SK-N-SH treated with all-trans-retinoic acid at 6 μM for 48 hours (cell line): ENCODE measurements around the gene PHACTR4.

ENCODE experiments used
- ATAC-seq: fragments of 200-7000 bp; cut with Tn5 transposase; 3 replicates; pipeline ENCODE4 v1.9.1; 2020; ENCODE audit warnings: mild to moderate bottlenecking, moderate library complexity
- ARNTL ChIP-seq: fragments of 450-650 bp; formaldehyde crosslinking; IDR thresholded peaks from 2 replicates; pipeline ENCODE4 v1.5.0; 2020; ENCODE audit warnings: low read depth, mild to moderate bottlenecking, moderate library complexity, borderline replicate concordance
- BACH2 ChIP-seq: fragments of 250-450 bp; sonication (Bioruptor Pico); IDR thresholded peaks from 2 replicates; pipeline ENCODE4 v1.9.0; 2021; ENCODE audit warnings: mild to moderate bottlenecking, borderline replicate concordance
- CSDC2 ChIP-seq: fragments of 250-450 bp; sonication (Bioruptor Pico); IDR thresholded peaks from 2 replicates; pipeline ENCODE4 v1.5.0; 2020; ENCODE audit warnings: mild to moderate bottlenecking, moderate library complexity
- ESRRG ChIP-seq: fragments of 250-450 bp; sonication (Bioruptor Pico); IDR thresholded peaks from 2 replicates; pipeline ENCODE4 v1.6.1; 2021; ENCODE audit warnings: mild to moderate bottlenecking
- GLIS3 ChIP-seq: fragments of 250-450 bp; sonication (Bioruptor Pico); IDR thresholded peaks from 2 replicates; pipeline ENCODE4 v1.5.0; 2020; ENCODE audit warnings: mild to moderate bottlenecking, moderate library complexity
- ISL1 ChIP-seq: fragments of 250-450 bp; sonication (Bioruptor Pico); IDR thresholded peaks from 2 replicates; pipeline ENCODE4 v2.1.2; 2022; ENCODE audit warnings: mild to moderate bottlenecking, moderate library complexity
- OSR1 ChIP-seq: fragments of 250-450 bp; sonication (Bioruptor Pico); IDR thresholded peaks from 2 replicates; pipeline ENCODE4 v1.8.0; 2022; ENCODE audit warnings: moderate library complexity, mild to moderate bottlenecking, inconsistent platforms
- PATZ1 ChIP-seq: fragments of 250-450 bp; sonication (Bioruptor Pico); IDR thresholded peaks from 2 replicates; pipeline ENCODE4 v1.8.0; 2020; ENCODE audit warnings: mild to moderate bottlenecking, moderate library complexity, borderline replicate concordance
- POU6F1 ChIP-seq: fragments of 250-450 bp; sonication (Bioruptor Pico); IDR thresholded peaks from 2 replicates; pipeline ENCODE4 v1.8.0; 2021; ENCODE audit warnings: low read depth, mild to moderate bottlenecking, moderate library complexity, borderline replicate concordance
- PPARA ChIP-seq: fragments of 250-450 bp; sonication (Bioruptor Pico); IDR thresholded peaks from 2 replicates; pipeline ENCODE4 v1.5.0; 2020; ENCODE audit warnings: mild to moderate bottlenecking, borderline replicate concordance
- RARB ChIP-seq: fragments of 250-450 bp; sonication (Bioruptor Pico); IDR thresholded peaks from 2 replicates; pipeline ENCODE4 v1.8.0; 2021; ENCODE audit warnings: mild to moderate bottlenecking, moderate library complexity
- TCF4 ChIP-seq: fragments of 250-450 bp; sonication (Bioruptor Pico); IDR thresholded peaks from 2 replicates; pipeline ENCODE4 v1.8.0; 2021; ENCODE audit warnings: mild to moderate bottlenecking, moderate library complexity, borderline replicate concordance
- TOX ChIP-seq: fragments of 250-450 bp; sonication (Bioruptor Pico); IDR thresholded peaks from 2 replicates; pipeline ENCODE4 v1.8.0; 2021; ENCODE audit warnings: mild to moderate bottlenecking, moderate library complexity, borderline replicate concordance
- ZC3H10 ChIP-seq: fragments of 250-450 bp; sonication (Bioruptor Pico); IDR thresholded peaks from 2 replicates; pipeline ENCODE4 v1.5.1; 2021; ENCODE audit warnings: mild to moderate bottlenecking, moderate library complexity
- ZFP3 ChIP-seq: fragments of 250-450 bp; sonication (Bioruptor Pico); IDR thresholded peaks from 2 replicates; pipeline ENCODE4 v1.5.0; 2020; ENCODE audit warnings: mild to moderate bottlenecking, moderate library complexity
- ZNF565 ChIP-seq: fragments of 450-650 bp; formaldehyde crosslinking; conservative IDR thresholded peaks from 2 replicates; pipeline ENCODE4 v1.5.0; 2020; ENCODE audit warnings: low read depth, mild to moderate bottlenecking, moderate library complexity
- ZNF70 ChIP-seq: fragments of 450-650 bp; formaldehyde crosslinking; IDR thresholded peaks from 2 replicates; pipeline ENCODE4 v1.5.0; 2020; ENCODE audit warnings: mild to moderate bottlenecking, moderate library complexity
- TF ChIP-seq, protein P1 (sequence below): fragments of 250-450 bp; sonication (Bioruptor Pico); IDR thresholded peaks from 2 replicates; pipeline ENCODE4 v1.5.1; 2021; ENCODE audit warnings: mild to moderate bottlenecking, moderate library complexity
- TF ChIP-seq, protein P2 (sequence below): fragments of 250-450 bp; sonication (Bioruptor Pico); IDR thresholded peaks from 2 replicates; pipeline ENCODE4 v1.5.0; 2020; ENCODE audit warnings: mild to moderate bottlenecking, moderate library complexity

Gene PHACTR4

DNA sequence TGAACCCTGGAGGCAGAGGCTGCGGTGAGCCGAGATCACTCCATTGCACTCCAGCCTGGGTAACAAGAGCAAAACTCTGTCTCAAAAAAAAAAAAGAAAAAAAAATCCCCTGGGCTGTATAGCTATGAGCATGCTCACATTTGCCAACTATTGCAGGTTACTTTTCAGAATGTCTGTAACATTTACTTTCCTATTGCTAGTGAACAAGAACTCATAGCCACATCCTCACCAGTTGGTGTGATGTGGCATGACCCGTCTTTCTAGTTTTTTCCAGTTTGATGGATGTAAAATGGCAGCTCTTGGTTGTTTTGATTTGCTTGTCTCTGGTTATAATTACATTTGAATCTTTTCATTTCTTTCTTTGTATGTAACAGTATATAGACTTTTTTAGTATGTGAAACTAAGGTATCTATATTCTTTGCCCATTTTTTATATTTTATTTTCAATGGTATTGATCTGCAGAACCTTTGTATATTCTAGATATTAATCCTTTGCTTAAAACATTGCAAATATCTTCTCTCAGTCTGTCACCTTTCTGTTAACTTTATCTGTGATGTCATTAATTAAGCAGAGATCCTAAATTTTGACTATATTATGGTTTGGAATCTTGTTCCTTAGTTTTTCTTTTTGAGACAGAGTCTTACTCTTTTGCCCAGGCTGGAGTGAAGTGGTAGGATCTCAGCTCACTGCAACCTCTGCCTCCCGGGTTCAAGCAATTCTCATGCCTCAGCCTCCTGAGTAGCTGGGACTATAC lies 29.1 kb upstream of the PHACTR4 start (continued):
- no peak for TF ChIP-seq POU6F1 (CRISPR knock-in tag)
- TF ChIP-seq ISL1 (CRISPR knock-in tag), result no peak
- TF ChIP-seq OSR1 (CRISPR knock-in tag), result no peak
- no peak for TF ChIP-seq PPARA
- no peak for TF ChIP-seq TOX (CRISPR knock-in tag)
- TF ChIP-seq, protein P1, sequence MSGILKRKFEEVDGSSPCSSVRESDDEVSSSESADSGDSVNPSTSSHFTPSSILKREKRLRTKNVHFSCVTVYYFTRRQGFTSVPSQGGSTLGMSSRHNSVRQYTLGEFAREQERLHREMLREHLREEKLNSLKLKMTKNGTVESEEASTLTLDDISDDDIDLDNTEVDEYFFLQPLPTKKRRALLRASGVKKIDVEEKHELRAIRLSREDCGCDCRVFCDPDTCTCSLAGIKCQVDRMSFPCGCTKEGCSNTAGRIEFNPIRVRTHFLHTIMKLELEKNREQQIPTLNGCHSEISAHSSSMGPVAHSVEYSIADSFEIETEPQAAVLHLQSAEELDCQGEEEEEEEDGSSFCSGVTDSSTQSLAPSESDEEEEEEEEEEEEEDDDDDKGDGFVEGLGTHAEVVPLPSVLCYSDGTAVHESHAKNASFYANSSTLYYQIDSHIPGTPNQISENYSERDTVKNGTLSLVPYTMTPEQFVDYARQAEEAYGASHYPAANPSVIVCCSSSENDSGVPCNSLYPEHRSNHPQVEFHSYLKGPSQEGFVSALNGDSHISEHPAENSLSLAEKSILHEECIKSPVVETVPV, result no peak
- TF ChIP-seq ESRRG (CRISPR knock-in tag), result no peak
- no peak for TF ChIP-seq ZFP3 (CRISPR knock-in tag)
- no peak for TF ChIP-seq RARB (CRISPR knock-in tag)
- TF ChIP-seq PATZ1 (CRISPR knock-in tag), result no peak
- no peak for TF ChIP-seq TCF4 (CRISPR knock-in tag)
- no peak for TF ChIP-seq BACH2 (CRISPR knock-in tag)
- TF ChIP-seq ZNF565 (CRISPR knock-in tag), result no peak
- TF ChIP-seq, all 23 proteins: peak for 0

DNA sequence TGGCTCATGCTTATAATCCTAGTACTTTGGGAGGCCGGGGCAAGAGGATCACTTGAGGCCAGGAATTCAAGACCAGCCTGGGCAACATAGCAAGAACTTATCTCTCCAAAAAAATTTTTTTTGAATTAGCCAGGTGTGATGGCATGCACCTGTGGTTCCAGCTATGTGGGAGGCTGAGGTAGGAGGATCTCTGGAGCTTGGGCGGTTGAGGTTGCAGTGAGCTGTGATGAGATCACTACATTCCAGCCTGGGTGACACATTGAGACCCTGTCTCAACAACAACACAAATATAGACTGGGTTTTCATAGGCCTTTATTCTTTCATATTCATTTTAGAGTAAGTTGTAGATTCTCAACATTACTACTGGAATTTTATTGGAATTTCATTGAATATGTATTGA lies 27.9 kb upstream of the PHACTR4 start:
- no peak for TF ChIP-seq ZNF70
- TF ChIP-seq BACH2 (CRISPR knock-in tag), result no peak
- no peak for TF ChIP-seq ZNF565 (CRISPR knock-in tag)
- no peak for TF ChIP-seq PATZ1 (CRISPR knock-in tag)
- no peak for TF ChIP-seq RARB (CRISPR knock-in tag)
- no peak for TF ChIP-seq ARNTL (CRISPR knock-in tag)
- no peak for ATAC-seq

DNA sequence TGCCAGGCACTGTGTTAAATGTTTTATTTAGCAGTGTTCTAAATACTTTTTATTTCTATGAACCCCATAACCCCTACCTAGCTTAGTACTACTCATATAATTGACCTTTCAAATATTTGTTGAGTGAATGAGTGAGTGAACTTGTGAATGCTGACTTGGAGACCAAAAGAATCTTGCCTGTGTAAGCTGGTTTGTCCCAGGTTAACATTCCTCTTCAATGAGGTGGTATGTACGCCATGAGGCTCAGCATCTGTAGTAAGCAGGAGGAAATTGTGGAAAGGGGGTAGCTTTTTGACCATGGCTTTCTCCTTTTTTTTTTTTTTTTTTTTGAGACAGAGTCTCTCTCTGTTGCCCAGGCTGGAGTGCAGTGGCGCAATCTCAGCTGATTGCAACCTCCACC lies 26.1 kb upstream of the PHACTR4 start:
- TF ChIP-seq BACH2 (CRISPR knock-in tag), result no peak
- TF ChIP-seq GLIS3 (CRISPR knock-in tag), result no peak
- no peak for TF ChIP-seq ARNTL (CRISPR knock-in tag)
- TF ChIP-seq ESRRG (CRISPR knock-in tag), result no peak
- TF ChIP-seq, protein P2, sequence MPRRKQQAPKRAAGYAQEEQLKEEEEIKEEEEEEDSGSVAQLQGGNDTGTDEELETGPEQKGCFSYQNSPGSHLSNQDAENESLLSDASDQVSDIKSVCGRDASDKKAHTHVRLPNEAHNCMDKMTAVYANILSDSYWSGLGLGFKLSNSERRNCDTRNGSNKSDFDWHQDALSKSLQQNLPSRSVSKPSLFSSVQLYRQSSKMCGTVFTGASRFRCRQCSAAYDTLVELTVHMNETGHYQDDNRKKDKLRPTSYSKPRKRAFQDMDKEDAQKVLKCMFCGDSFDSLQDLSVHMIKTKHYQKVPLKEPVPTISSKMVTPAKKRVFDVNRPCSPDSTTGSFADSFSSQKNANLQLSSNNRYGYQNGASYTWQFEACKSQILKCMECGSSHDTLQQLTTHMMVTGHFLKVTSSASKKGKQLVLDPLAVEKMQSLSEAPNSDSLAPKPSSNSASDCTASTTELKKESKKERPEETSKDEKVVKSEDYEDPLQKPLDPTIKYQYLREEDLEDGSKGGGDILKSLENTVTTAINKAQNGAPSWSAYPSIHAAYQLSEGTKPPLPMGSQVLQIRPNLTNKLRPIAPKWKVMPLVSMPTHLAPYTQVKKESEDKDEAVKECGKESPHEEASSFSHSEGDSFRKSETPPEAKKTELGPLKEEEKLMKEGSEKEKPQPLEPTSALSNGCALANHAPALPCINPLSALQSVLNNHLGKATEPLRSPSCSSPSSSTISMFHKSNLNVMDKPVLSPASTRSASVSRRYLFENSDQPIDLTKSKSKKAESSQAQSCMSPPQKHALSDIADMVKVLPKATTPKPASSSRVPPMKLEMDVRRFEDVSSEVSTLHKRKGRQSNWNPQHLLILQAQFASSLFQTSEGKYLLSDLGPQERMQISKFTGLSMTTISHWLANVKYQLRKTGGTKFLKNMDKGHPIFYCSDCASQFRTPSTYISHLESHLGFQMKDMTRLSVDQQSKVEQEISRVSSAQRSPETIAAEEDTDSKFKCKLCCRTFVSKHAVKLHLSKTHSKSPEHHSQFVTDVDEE, result no peak
- no peak for TF ChIP-seq ISL1 (CRISPR knock-in tag)
- TF ChIP-seq ZNF565 (CRISPR knock-in tag), result no peak
- TF ChIP-seq POU6F1 (CRISPR knock-in tag), result no peak
- TF ChIP-seq CSDC2 (CRISPR knock-in tag), result no peak
- TF ChIP-seq PATZ1 (CRISPR knock-in tag), result no peak
- TF ChIP-seq ZC3H10 (CRISPR knock-in tag), result no peak
- TF ChIP-seq RARB (CRISPR knock-in tag), result no peak
- TF ChIP-seq, all 23 proteins: peak for 0
- no peak for ATAC-seq

DNA sequence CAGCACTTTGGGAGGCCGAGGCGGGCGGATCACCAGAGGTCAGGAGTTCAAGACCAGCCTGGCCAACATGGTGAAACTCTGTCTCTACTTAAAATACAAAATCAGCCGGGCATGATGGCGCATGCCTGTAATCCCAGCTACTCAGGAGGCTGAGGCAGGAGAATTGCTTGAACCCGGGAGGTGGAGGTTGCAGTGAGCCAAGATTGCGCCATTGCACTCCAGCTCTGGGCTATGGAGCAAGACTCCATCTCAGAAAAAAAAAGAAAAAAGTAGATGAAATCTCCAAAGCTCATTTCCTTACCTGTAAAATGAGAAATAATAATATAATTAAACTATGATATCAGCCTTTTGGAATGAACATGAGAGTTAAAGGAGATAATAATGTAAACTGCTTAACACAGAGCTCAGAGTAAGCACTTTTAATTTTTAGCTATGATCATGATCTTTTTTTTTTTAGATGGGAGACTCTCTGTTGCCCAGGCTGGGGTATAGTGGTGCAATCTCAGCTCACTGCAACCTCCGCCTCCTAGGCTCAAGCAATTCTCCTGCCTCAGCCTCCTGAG lies 16.2 kb upstream of the PHACTR4 start:
- peak; percentile 24; the same call in 1 of the 3 replicates for ATAC-seq
